GM18867 (cell line): ENCODE data around the gene ACBD6.

Source experiments
- ATAC-seq: cut with Tn5 transposase; IDR thresholded peaks from one replicate; pipeline ENCODE4 v1.9.1; 2021; ENCODE audit warnings: mild to moderate bottlenecking, moderate library complexity; ENCODE audit not compliant: unreplicated experiment

Gene ACBD6

GRCh38 chr1:180376253-180376652 is 126.1 kb downstream of the ACBD6 start:
- no peak for ATAC-seq

DNA sequence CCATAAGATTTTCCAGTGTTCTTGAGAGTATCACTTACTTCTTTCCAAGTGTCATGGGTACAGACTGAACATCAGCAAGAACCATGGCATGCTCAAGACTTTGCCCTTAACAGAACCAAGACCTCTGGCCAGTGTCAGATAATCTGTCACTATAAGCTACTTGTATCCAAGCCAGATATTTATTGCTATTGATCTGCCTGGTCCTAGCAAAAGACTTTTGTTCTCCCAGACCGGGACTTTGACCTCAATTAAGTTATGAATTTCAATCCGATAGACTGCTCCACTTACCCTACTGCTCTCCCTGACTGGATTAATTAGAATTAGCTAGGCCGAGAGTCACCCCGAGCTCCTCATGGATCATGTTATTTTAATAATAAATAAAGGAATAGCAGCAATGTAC is 129.6 kb downstream of the ACBD6 start:
- ATAC-seq = no peak

- ATAC-seq = no peak
Observed at GRCh38 chr1:180370597-180370996, 131.8 kb downstream of the ACBD6 start.

- no peak for ATAC-seq
Observed at GRCh38 chr1:180370188-180370587, 132.2 kb downstream of the ACBD6 start.

- ATAC-seq = no peak
Observed at GRCh38 chr1:180369061-180369460, 133.3 kb downstream of the ACBD6 start.

DNA sequence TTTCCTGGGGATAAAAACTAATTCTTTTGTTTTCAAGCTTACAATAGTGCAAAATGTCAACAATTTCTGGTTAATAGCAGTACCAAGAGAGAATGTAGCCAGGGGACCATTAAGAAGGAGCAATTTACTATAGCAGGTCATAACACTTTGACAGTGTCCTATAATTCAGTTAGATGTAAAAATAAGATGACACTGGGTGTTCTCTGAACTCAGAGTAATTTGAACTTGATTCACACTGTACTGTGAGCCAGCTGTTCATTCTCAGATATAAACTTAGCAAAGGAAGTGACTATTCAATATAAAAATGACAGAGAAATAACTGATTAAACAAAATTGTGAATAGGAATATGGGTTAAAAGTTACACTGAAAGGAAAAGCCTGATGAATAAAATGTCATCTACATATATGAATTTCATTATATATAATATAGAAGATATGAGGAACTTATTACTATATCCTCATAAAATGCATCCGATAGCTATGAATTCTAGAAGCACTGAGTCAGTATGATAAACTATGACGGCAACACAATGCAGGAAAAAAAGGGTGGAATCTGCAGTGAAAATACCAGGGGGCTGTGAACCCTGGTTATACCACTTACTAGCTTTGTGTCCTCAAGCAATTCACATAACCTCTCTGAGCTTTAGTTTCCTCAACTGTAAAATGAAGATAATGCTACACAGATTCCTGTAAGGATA is 135.9 kb downstream of the ACBD6 start:
- no peak for ATAC-seq

- no peak for ATAC-seq
Observed at GRCh38 chr1:180365039-180365438, 137.3 kb downstream of the ACBD6 start.

DNA sequence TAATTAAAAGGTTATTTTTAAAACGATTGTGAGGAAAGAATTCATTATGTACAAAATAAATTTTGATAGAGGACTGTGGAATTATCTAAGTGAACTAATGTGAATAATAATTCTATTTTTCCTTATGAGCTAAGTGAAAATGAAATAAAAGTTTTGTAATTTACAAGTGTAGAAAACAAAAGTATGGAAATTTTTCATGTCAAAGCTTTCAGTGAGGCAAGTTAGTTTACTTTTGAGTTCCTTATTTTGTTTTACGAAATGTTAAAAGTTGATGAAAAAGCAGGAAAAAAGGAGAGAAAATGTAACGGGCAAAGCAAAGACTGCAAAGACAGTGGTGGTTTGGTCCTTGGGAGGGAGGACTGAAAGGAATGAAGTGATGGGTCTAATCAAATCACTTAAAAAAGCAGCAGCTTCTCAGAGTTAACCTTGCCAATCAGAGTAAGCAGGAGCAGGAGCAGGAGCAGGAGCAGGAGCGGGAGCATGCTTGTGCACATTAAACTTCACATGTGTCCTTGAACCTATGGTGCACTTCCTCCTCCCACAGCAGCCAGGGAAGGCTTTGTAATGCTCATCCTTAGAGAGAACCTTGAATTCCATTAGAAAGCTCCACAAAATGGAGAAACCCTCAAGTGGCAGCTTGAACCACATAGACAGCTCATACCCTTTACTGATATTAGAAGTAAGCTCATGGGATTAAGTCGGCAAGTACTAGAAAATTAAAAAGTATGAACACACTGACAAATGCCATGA is 139.0 kb downstream of the ACBD6 start:
- no peak for ATAC-seq

DNA sequence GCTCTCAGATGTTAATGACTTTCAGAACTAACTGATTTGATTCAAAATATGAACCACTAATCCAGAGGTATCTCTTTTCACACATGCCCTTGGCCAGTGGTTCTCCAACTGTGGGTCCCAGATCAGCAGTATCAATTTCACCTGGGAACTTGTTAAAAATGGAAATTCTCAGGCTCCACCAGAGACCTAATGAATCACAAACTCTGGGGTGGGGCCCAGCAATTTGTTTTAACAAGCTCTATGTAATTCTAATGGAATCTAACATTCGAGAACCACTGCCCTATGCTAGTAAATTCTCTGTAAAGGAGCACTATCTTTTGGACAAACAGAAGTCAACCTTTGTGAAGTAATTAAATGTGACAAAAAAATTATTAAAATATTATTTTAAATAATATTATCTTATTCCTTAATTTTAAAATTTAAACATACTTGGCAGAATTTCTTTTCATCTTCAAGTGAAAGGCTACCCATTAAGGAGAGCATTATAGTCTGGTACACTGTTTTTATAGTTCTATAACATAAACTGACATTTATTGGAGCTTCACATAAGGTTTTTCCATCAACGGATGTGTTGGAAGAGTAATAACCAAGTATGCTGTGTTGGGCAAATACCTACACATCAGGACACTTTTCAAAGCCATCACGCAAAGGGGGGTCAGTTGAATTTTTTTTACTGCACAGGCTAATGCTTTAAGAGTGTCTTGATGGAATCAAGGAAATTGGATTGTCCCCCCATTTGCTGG is 141.9 kb downstream of the ACBD6 start:
- ATAC-seq = no peak

DNA sequence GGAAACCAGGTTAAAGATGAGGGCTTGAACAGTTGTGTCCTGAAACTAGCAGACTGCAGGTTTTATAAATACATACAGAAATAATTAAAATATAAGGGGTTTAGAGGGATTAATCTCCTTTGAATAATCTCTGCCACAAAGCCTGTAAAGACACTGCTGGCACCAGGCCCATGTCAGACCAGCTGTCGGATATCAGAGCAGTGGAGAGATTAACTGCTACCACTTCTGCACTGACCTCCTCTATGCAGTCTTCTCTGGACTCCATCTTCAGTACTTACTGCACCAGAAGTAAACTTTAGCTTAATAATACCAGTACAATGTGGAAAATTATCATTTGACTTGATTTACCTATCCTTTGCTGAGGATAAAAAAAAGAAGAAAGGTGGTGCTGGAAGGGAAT is 143.7 kb downstream of the ACBD6 start:
- ATAC-seq = no peak

GRCh38 chr1:180353945-180354344 is 148.4 kb downstream of the ACBD6 start:
- ATAC-seq = no peak

- no peak for ATAC-seq
Observed at GRCh38 chr1:180352588-180352987, 149.8 kb downstream of the ACBD6 start.

GRCh38 chr1:180352021-180352420 is 150.4 kb downstream of the ACBD6 start:
- no peak for ATAC-seq

- ATAC-seq = no peak
Observed at GRCh38 chr1:180345148-180345547, 157.2 kb downstream of the ACBD6 start.

GRCh38 chr1:180343921-180344769 is 158.2 kb downstream of the ACBD6 start:
- ATAC-seq = peak; percentile 91

GRCh38 chr1:180327089-180327488 is 175.3 kb downstream of the ACBD6 start:
- no peak for ATAC-seq

- ATAC-seq = no peak
Observed at GRCh38 chr1:180312926-180313325, 189.5 kb downstream of the ACBD6 start.

DNA sequence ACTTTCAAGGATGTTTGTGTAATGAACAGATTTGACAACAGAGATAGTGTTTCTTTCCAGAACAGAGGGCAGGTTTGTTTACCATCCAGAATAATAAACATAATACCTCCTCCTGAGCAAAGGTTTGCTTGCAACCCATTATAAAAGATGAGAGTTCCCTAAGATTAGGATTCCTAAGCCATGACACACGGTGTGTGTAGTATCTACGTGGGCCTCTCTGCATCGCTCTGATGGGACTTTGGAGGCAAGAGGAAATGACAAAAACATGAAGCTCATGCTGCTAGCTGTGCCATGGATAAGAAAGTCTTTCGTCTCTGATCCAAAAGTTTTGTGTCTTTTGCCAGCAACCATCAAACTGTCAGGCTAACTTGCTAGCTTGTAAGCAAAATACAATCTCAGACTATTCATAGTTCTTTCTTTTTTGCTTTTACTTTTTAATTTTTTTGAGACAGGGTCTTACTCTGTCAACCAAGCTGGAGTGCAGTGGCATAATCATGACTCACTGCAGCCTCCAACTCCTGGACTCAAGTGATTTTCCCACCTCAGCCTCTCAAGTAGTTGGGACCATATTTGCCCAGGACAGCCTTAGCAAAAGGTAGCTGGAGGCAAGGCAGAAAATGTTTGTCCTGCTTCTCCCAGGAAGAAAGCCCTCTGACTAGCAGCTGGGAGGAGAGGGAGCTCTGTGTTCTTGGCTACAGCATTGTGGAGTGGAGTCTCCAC is 191.2 kb downstream of the ACBD6 start:
- ATAC-seq = no peak

DNA sequence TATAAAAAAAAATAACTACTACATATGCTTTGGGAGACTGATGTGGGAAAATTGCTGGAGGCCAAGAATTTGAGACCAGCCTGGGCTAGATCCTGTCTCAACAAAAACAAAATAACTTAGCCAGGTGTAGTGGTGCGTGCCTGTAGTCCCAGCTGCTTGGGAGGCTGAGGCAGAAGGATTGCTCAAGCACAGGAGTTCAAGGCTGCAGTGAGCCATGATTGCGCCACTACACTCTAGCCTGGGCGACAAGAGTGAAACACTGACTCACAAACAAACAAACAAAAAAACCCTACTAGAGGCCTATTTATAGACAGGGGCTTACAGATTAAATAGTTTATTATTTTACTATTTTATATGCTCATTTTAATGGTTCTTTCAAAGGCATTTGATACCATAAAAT is 192.3 kb downstream of the ACBD6 start:
- ATAC-seq = no peak

DNA sequence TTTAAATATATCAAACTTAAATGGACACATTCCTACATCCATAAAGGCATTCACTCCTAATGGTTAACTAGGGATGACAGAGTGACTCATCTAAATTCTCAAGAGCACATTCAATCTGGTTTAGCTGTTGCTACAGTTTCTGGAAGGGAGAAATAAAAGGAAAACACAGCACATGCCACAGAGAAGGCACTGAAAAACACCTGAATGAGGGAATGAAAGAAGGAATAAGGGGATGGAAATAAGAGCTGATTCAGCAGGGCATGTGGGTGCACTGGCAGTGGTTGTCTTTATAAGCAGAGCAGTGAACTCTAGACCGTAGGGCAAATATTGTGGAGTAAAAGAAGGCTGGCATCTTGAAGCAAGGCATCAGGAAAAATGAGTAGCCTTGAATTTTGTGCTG is 193.0 kb downstream of the ACBD6 start:
- no peak for ATAC-seq
